ENCODE data around the gene GULP1. TPM values are rescaled to one million over a fixed set of nuclear protein-coding genes. Genes with fewer than 3 reads are reported as not detected.

The GULP1 gene
- total RNA-seq, 1 experiment from 2014 or later = 75.1 TPM

GRCh38 chr2:188303363-188304031, 11.8 kb downstream of the GULP1 start (continued):
- TF ChIP-seq ARID4B (CRISPR knock-in tag; IDR thresholded peaks at IDR 0.05; ENCODE audit: borderline replicate concordance) (no peak), NR3C1 (CRISPR knock-in tag; conservative IDR thresholded peaks at IDR 0.05; ENCODE audit: low read depth) (0 out of 2 replicates have a peak, but pooled peaks have one; percentile 78), GABPB1 (CRISPR knock-in tag; IDR thresholded peaks at IDR 0.05) (no peak), TEAD4 (CRISPR knock-in tag; IDR thresholded peaks at IDR 0.05) (peak; percentile 74; the same call in 1 of the 2 replicates), JUN (CRISPR knock-in tag; IDR thresholded peaks at IDR 0.05) (peak; percentile 52; the same call in 1 of the 2 replicates), EMX1 (CRISPR knock-in tag; IDR thresholded peaks at IDR 0.05) (no peak), FOXP4 (CRISPR knock-in tag; IDR thresholded peaks at IDR 0.05) (peak; percentile 59; the same call in 1 of the 2 replicates), KAT7 (CRISPR knock-in tag; IDR thresholded peaks at IDR 0.05; ENCODE audit: borderline replicate concordance) (no peak), ETV6 (CRISPR knock-in tag; IDR thresholded peaks at IDR 0.05) (peak; percentile 46; the same call in 1 of the 2 replicates), ZNF671 (CRISPR knock-in tag; IDR thresholded peaks at IDR 0.05) (peak; percentile 9; the same call in 1 of the 2 replicates), PREB (CRISPR knock-in tag; IDR thresholded peaks at IDR 0.05; ENCODE audit: borderline replicate concordance) (no peak), GRHL2 (CRISPR knock-in tag; IDR thresholded peaks at IDR 0.05; ENCODE audit: insufficient replicate concordance, severe bottlenecking) (no peak), NR1H2 (CRISPR knock-in tag; IDR thresholded peaks at IDR 0.05) (no peak), ZNF425 (CRISPR knock-in tag; conservative IDR thresholded peaks at IDR 0.05) (no peak), FOXK1 (CRISPR knock-in tag; IDR thresholded peaks at IDR 0.05) (0 out of 2 replicates have a peak, but pooled peaks have one; percentile 67), SOX15 (CRISPR knock-in tag; IDR thresholded peaks at IDR 0.05) (no peak), NR2C2 (CRISPR knock-in tag; IDR thresholded peaks at IDR 0.05) (no peak), JAZF1 (CRISPR knock-in tag; IDR thresholded peaks at IDR 0.05) (no peak), ZNF219 (CRISPR knock-in tag; IDR thresholded peaks at IDR 0.05; ENCODE audit: borderline replicate concordance) (no peak), ZNF138 (CRISPR knock-in tag; conservative IDR thresholded peaks at IDR 0.05) (no peak), SMAD4 (CRISPR knock-in tag; IDR thresholded peaks at IDR 0.05) (no peak), NFE2L1 (CRISPR knock-in tag; IDR thresholded peaks at IDR 0.05) (0 out of 2 replicates have a peak, but pooled peaks have one; percentile 25), MAX (CRISPR knock-in tag; IDR thresholded peaks at IDR 0.05) (no peak), CREM (CRISPR knock-in tag; IDR thresholded peaks at IDR 0.05) (no peak), PRDM15 (CRISPR knock-in tag; IDR thresholded peaks at IDR 0.05) (no peak), OVOL2 (CRISPR knock-in tag; IDR thresholded peaks at IDR 0.05; ENCODE audit: borderline replicate concordance) (no peak)

All from WTC11 (cell line).